Astrocyte (in vitro differentiated cells and primary cell): ENCODE results near the gene TUFT1.

ENCODE experiments used
- CTCF ChIP-seq: IDR thresholded peaks from 2 replicates; pipeline ENCODE4 v1.5.1; 2011; ENCODE audit warnings: low read depth, mild to moderate bottlenecking, inconsistent platforms, low read length, moderate library complexity; ENCODE audit not compliant: insufficient read depth
- EZH2 ChIP-seq: IDR thresholded peaks from 2 replicates; pipeline ENCODE4 v1.6.1; 2012; ENCODE audit warnings: mild to moderate bottlenecking, low read length, inconsistent platforms; ENCODE audit not compliant: insufficient read depth

- TF ChIP-seq CTCF, result no peak
- no peak for TF ChIP-seq EZH2
Observed at GRCh38 chr1:151613282-151613780, 73.2 kb downstream of the TUFT1 start.
